Measurements from ENCODE around the gene TCF12.

Gene TCF12

DNA sequence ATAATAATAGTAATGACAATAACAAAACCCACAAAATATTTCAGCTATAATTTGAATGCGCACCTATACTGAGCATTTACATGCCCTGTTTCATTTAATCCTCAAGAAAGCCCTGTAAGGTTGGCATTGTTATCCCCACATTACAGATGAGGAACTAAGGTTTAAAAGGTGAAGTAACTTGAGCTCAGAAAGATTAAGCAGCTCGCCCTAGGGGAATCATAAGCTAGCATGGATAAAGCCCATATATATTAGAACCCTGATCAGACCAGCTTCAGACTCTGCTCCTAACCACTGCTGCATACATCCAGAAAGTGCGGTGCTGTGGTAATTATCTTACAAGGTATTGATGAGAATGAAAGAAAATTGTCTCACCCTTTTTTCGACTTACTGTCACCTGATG lies 316.7 kb downstream of the TCF12 start:
- H4K20me1 ChIP-seq (ENCODE audit: insufficient read depth, low read length), result no peaks in the 10 kb centered on the region
- no peak overlapping the region for H3K4me3 ChIP-seq (ENCODE audit: low read depth, low read length, poor library complexity, severe bottlenecking)
- H3K79me2 ChIP-seq (ENCODE audit: insufficient read depth, low read length), result no peaks in the 10 kb centered on the region
- H3F3A ChIP-seq (ENCODE audit: insufficient read depth, low read length), result no peaks in the 10 kb centered on the region
- H3K27ac ChIP-seq (ENCODE audit: low read depth, low read length, poor library complexity, severe bottlenecking), result no peak overlapping the region
- H3K4me2 ChIP-seq (ENCODE audit: low read length), result no peak overlapping the region
- H3K9ac ChIP-seq (ENCODE audit: low read length), result no peak overlapping the region
- H3K9me2 ChIP-seq (ENCODE audit: low read depth, low read length), result no peaks in the 10 kb centered on the region
- no peaks in the 10 kb centered on the region for H3K27me3 ChIP-seq (ENCODE audit: insufficient read depth, low read length)
- no peak for TF ChIP-seq EZH2 (IDR thresholded peaks at IDR 0.05; ENCODE audit: borderline replicate concordance, low read length)
- TF ChIP-seq CTCF (IDR thresholded peaks at IDR 0.05; ENCODE audit: low read length), result no peak
- peaks cover 75% of the 10 kb centered on the region for H3K36me3 ChIP-seq (ENCODE audit: insufficient read depth, low read length)
- H3K9me3 ChIP-seq (ENCODE audit: low read length), result no peaks in the 10 kb centered on the region
- H2AFZ ChIP-seq (ENCODE audit: low read length), result no peak overlapping the region
- H3K4me1 ChIP-seq (ENCODE audit: insufficient read depth, low read length, severe bottlenecking), result no peaks in the 10 kb centered on the region

- Histone ChIP-seq H3K27me3 (ENCODE audit: insufficient read depth, low read length) (no peaks in the 10 kb centered on the region), H2AFZ (ENCODE audit: low read length) (no peak overlapping the region), H3K9me3 (ENCODE audit: low read length) (no peaks in the 10 kb centered on the region), H3F3A (ENCODE audit: insufficient read depth, low read length) (no peaks in the 10 kb centered on the region), H3K4me3 (ENCODE audit: low read depth, low read length, poor library complexity, severe bottlenecking) (no peak overlapping the region), H4K20me1 (ENCODE audit: insufficient read depth, low read length) (no peaks in the 10 kb centered on the region), H3K9me2 (ENCODE audit: low read depth, low read length) (no peaks in the 10 kb centered on the region), H3K36me3 (ENCODE audit: insufficient read depth, low read length) (peaks cover 79% of the 10 kb centered on the region), H3K4me2 (ENCODE audit: low read length) (no peak overlapping the region), H3K27ac (ENCODE audit: low read depth, low read length, poor library complexity, severe bottlenecking) (no peak overlapping the region), H3K9ac (ENCODE audit: low read length) (no peak overlapping the region), H3K79me2 (ENCODE audit: insufficient read depth, low read length) (no peaks in the 10 kb centered on the region), H3K4me1 (ENCODE audit: insufficient read depth, low read length, severe bottlenecking) (no peaks in the 10 kb centered on the region)
- TF ChIP-seq EZH2 (IDR thresholded peaks at IDR 0.05; ENCODE audit: borderline replicate concordance, low read length) (no peak), CTCF (IDR thresholded peaks at IDR 0.05; ENCODE audit: low read length) (no peak)
Measured at GRCh38 chr15:57235873-57236272, 317.4 kb downstream of the TCF12 start.

DNA sequence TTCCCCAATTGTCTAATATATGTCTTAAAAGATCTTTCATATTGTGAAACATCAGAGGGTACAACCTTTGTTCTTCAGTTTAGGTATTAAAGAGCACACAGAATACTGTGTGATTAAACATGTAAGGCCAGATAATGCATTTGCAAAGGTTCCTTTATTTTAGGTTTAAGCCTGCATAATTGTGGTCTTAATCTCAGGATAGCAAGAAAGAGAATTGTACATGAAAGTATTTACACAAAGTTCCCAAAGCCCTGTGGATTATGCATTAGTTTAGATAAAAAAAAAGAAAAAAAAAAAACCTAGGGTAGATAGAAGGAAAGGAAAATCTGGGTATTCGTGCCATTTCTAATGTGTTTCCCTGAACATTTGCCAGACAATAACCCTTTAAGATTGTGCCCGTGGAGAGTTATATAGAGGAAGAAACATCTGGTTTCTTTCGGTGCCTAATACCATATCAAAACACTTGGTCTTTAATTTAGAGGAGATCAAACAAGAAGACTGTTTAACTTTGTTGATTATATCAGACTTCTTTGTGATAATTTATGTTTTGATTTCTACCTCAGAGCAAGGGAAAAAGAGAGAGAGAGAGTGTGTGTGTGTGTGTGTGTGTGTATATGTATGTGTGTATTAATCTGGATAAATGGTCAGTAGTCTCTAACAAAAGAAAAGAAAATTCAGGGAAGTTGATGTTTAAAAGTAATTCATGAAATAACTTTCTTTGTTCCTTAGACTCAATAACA lies 318.3 kb downstream of the TCF12 start:
- H3K4me3 ChIP-seq (ENCODE audit: low read depth, low read length, poor library complexity, severe bottlenecking), result no peak overlapping the region
- no peaks in the 10 kb centered on the region for H3K4me1 ChIP-seq (ENCODE audit: insufficient read depth, low read length, severe bottlenecking)
- H3K4me2 ChIP-seq (ENCODE audit: low read length), result no peak overlapping the region
- H2AFZ ChIP-seq (ENCODE audit: low read length), result no peak overlapping the region
- H4K20me1 ChIP-seq (ENCODE audit: insufficient read depth, low read length), result no peaks in the 10 kb centered on the region
- no peak overlapping the region for H3K9ac ChIP-seq (ENCODE audit: low read length)
- TF ChIP-seq CTCF (IDR thresholded peaks at IDR 0.05; ENCODE audit: low read length) (no peak), EZH2 (IDR thresholded peaks at IDR 0.05; ENCODE audit: borderline replicate concordance, low read length) (no peak)
- H3K9me2 ChIP-seq (ENCODE audit: low read depth, low read length), result no peaks in the 10 kb centered on the region
- no peaks in the 10 kb centered on the region for H3K27me3 ChIP-seq (ENCODE audit: insufficient read depth, low read length)
- H3K79me2 ChIP-seq (ENCODE audit: insufficient read depth, low read length), result no peaks in the 10 kb centered on the region
- peaks cover 77% of the 10 kb centered on the region for H3K36me3 ChIP-seq (ENCODE audit: insufficient read depth, low read length)
- H3K9me3 ChIP-seq (ENCODE audit: low read length), result no peaks in the 10 kb centered on the region
- no peaks in the 10 kb centered on the region for H3F3A ChIP-seq (ENCODE audit: insufficient read depth, low read length)
- no peak overlapping the region for H3K27ac ChIP-seq (ENCODE audit: low read depth, low read length, poor library complexity, severe bottlenecking)
